Stimulated activated CD8-positive, alpha-beta memory T cell treated with anti-CD3 and anti-CD28 coated beads, Interleukin-12 subunit alpha, Interleukin-12 subunit beta, amount 100 ng/mL, for 24 hours (primary cell): ENCODE measurements around the gene ANAPC1.
"Not testable (repeated sequence)": the region's sequence is repeated elsewhere in the genome, so short reads cannot be mapped to it uniquely, and the experiment has no call there.

ENCODE experiments used
- DNase-seq: peaks from one replicate; pipeline ENCODE4 v3.0.0-alpha.2; 2020; ENCODE audit errors: extremely low read depth

The ANAPC1 gene

GRCh38 chr2:111904726-111905474, 20.9 kb upstream of the ANAPC1 start:
- DNase-seq, result no peak

GRCh38 chr2:111903930-111904439, 20.0 kb upstream of the ANAPC1 start:
- no peak for DNase-seq

- DNase-seq, result no peak
Observed at GRCh38 chr2:111903516-111903915, 19.5 kb upstream of the ANAPC1 start.

- no peak for DNase-seq
Observed at GRCh38 chr2:111900859-111901258, 16.9 kb upstream of the ANAPC1 start.

GRCh38 chr2:111898703-111899514, 14.9 kb upstream of the ANAPC1 start:
- DNase-seq, result no peak

GRCh38 chr2:111897924-111898702, 14.1 kb upstream of the ANAPC1 start, which contains the start of gene MERTK:
Gene MERTK, plus strand, starts transcription at chr2:111898607. Its CDS starts 129 bp downstream, at chr2:111898736.
- no peak for DNase-seq

GRCh38 chr2:111897630-111897923, 13.6 kb upstream of the ANAPC1 start:
- no peak for DNase-seq

- no peak for DNase-seq
Observed at GRCh38 chr2:111896576-111896975, 12.6 kb upstream of the ANAPC1 start.

GRCh38 chr2:111896024-111896423, 12.0 kb upstream of the ANAPC1 start:
- DNase-seq, result no peak

- DNase-seq, result no peak
Observed at GRCh38 chr2:111884592-111884964, 585 bp upstream of the ANAPC1 start.

- not testable (repeated sequence) for DNase-seq
Observed at GRCh38 chr2:111872806-111873205, 11.2 kb downstream of the ANAPC1 start.

- not testable (repeated sequence) for DNase-seq
Observed at GRCh38 chr2:111865124-111865523, 18.9 kb downstream of the ANAPC1 start.

- DNase-seq, result not testable (repeated sequence)
Observed at GRCh38 chr2:111860005-111860404, 24.0 kb downstream of the ANAPC1 start.

- not testable (repeated sequence) for DNase-seq
Observed at GRCh38 chr2:111852544-111852943, 31.4 kb downstream of the ANAPC1 start.

GRCh38 chr2:111850646-111851045, 33.3 kb downstream of the ANAPC1 start:
- not testable (repeated sequence) for DNase-seq

GRCh38 chr2:111839625-111840282, 44.2 kb downstream of the ANAPC1 start:
- not testable (repeated sequence) for DNase-seq

- DNase-seq, result not testable (repeated sequence)
Observed at GRCh38 chr2:111838992-111839391, 45.0 kb downstream of the ANAPC1 start.

GRCh38 chr2:111834221-111834620, 49.8 kb downstream of the ANAPC1 start:
- not testable (repeated sequence) for DNase-seq

- not testable (repeated sequence) for DNase-seq
Observed at GRCh38 chr2:111830479-111830878, 53.5 kb downstream of the ANAPC1 start.

- not testable (repeated sequence) for DNase-seq
Observed at GRCh38 chr2:111828217-111828766, 55.7 kb downstream of the ANAPC1 start.

GRCh38 chr2:111812970-111813622, 70.9 kb downstream of the ANAPC1 start:
- not testable (repeated sequence) for DNase-seq
